A549 treated with RU486 at 1 μM for 4 hours (cell line): ENCODE measurements around the gene CIPC. TPM values are rescaled to one million over a fixed set of nuclear protein-coding genes. Genes with fewer than 3 reads are reported as not detected.

Experiments used
- total RNA-seq: library from RNA; stranded (reverse); fragments of 200-300 nt; extraction: Qiagen RNA extraction; gene quantifications from 5 replicates; pipeline ENCODE4 v1.2.3, GENCODE V29; 2022; ENCODE audit warnings: low read depth

The CIPC gene, protein sequence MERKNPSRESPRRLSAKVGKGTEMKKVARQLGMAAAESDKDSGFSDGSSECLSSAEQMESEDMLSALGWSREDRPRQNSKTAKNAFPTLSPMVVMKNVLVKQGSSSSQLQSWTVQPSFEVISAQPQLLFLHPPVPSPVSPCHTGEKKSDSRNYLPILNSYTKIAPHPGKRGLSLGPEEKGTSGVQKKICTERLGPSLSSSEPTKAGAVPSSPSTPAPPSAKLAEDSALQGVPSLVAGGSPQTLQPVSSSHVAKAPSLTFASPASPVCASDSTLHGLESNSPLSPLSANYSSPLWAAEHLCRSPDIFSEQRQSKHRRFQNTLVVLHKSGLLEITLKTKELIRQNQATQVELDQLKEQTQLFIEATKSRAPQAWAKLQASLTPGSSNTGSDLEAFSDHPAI
- 5.3 to 8.5 TPM (median 7.6 TPM) in 5 replicates for total RNA-seq

DNA sequence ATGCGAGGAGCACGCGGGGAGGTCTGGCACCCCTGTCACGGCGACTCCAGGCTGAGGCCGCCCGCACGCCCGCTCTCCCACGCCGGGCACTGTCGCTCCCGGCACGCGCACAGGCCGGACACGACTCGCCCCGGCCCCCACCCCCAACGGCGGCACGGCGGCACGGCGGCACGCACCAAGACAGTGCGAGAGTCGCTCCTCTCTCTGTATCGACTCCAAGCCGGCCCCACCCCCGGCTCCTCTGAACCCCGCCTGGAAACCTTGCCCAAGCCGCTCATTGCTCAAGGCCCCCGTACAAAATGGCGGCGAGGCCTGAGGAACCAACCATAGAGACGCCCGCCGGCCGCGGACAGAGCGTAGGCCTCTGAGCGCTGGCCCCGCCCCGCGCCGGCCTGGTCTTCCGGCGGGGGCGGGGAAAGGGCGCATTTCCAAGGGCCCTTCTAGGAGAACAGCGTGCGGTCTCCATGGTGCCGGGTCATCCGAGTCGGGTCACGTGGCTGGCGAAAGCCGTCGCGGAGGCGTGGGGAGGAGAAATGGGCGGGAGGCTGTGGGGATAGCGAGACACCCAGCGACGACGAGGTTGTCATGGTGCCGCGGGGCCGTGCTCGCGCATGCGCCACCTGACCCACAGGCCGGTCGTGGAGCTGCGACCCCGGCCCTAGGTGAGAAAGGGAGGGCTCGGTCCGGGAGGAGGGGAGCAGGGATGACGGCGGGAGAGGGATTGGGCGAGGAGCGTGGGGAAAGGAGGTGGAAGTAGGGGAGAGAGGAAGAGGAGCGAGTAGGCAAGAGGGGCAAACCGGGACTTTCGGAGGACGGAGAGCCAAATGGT lies at the start of gene CIPC:
CIPC (plus strand) TSS at position 559 of the 829 bp plus-strand sequence. CDS start 7,451 bp downstream, outside the sequence.

DNA sequence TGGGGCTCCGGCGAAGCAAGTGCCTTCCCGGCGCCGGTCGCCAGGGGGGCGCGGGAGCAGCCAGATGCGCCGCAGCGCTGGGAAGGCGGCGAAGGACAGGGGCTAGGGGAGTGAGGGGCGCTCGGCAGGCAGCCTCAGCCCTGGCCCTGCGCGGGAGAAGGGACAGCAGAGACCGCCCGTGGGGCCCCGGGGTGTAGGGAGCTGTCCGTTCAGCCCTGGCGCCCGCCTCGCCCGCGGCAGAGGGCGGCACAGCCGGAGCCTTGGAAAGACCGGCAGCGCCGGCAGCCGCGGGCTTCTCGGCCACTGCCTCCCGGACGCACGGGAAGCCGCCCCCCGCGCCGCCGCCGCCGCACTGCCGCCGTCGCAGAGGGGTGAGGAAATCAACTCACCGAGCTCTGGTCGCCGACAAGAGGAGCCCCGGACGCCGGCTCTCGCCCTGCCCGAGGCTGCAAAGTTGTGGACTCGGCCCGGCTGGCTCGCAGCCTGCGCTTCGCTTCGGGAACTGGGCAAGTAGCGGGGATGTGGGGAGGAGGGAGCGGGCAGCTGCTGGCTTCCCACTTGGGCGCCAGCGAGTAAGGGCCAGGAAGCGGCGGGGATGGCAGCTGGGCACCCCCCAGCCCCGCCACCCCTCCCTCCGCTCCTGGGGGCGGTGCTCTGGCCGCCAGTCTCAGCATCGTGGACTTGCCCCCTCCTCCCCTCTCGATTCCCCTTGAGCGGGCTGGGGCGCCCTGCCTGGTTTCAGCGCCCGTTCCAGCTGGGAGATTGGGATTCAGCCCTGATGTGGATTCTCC lies 43.4 kb downstream of the CIPC start, which contains the start of gene ZDHHC22:
ZDHHC22 (minus strand) TSS at position 578 of the 791 bp plus-strand sequence. CDS start 2,053 bp downstream, outside the sequence.

Other genes with a start within 250 kb of the CIPC start
- 15.0 to 25.9 TPM (median 23.4 TPM) in 5 replicates for gene IRF2BPL, start 69.5 kb upstream of the CIPC start, total RNA-seq
- gene ZDHHC22, start 43.5 kb downstream of the CIPC start, total RNA-seq: 0.11 to 0.26 TPM (median 0.20 TPM) in 5 replicates
- 0.45 to 1.0 TPM (median 0.76 TPM) in 5 replicates for gene TMEM63C, start 83.5 kb downstream of the CIPC start, total RNA-seq
- not detected in 5 replicates for gene NGB, start 172.9 kb downstream of the CIPC start, total RNA-seq
- gene POMT2, start 222.6 kb downstream of the CIPC start, total RNA-seq: 31.6 to 41.6 TPM (median 31.8 TPM) in 5 replicates
- gene GSTZ1, start 222.8 kb downstream of the CIPC start, total RNA-seq: 30.5 to 34.6 TPM (median 31.8 TPM) in 5 replicates